K562 (cell line): ENCODE data around the gene TNFSF4.

Experiments
- EP300 ChIP-seq: IDR thresholded peaks from 2 replicates; pipeline ENCODE4 v1.6.1; 2012; ENCODE audit warnings: low read length, improper control_type of control experiment
- EZH2 ChIP-seq: IDR thresholded peaks from 2 replicates; pipeline ENCODE4 v1.6.1; 2012; ENCODE audit warnings: low read depth, mild to moderate bottlenecking, inconsistent platforms, low read length, borderline replicate concordance
- JUN ChIP-seq, 2 experiments: sonication (generic) in 1 of 2; formaldehyde crosslinking in 1 of 2; IDR thresholded peaks; 2 replicates each; pipeline versions ENCODE4 v1.6.1 to v1.8.0; 2012 to 2022; ENCODE audit warnings: borderline replicate concordance in 2 of 2, mild to moderate bottlenecking in 2 of 2, improper control_type of control experiment in 1 of 2, low read depth in 1 of 2, low read length in 1 of 2, missing genetic modification reagents in 1 of 2
- SIN3A ChIP-seq, 2 experiments: fragments of 150-350 bp in 1 of 2; IDR thresholded peaks; 2 replicates each; pipeline ENCODE4 v1.6.1; 2011 to 2016; ENCODE audit warnings: borderline replicate concordance in 2 of 2, low read depth in 2 of 2, low read length in 2 of 2, mild to moderate bottlenecking in 2 of 2, moderate library complexity in 2 of 2; ENCODE audit not compliant: control insufficient read depth in 1 of 2
- SMAD1 ChIP-seq: fragments of 150-350 bp; IDR thresholded peaks from 2 replicates; pipeline ENCODE4 v1.6.1; 2014; ENCODE audit warnings: low read length, low read depth; ENCODE audit not compliant: partially characterized antibody

DNA sequence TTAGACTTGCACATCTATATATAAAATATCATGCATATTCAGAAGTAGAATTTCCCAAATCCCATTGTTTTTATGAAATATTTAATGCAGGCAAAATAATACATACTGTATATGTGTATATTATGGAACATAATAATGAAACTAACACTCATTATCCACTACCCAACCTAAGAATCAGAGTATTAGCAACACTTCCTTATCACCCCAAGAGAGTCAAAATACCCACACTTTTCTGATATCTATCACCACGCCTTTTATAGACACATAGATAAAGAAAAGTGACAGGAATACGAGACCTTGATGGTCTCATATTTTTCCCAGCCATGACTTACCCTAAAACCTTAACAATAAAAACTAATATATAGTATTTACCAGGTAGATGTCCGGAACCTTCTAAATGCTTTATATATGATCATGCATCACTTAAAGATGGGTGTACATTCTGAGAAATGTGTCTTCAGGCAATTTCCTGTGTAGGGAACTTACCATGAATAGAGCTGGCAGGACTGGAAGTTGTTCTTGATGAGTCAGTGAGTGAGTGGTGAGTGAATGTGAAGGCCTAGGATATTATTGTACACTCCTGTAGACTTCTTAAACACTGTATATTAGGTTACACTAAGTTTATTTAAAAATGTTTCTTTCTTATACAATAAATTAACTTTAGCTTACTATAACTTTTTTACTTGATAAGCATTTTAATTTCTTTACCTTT is 45.5 kb downstream of the TNFSF4 start:
- no peak for TF ChIP-seq EP300
- TF ChIP-seq SMAD1: no peak
- no peak for TF ChIP-seq SIN3A (IDR thresholded peaks at IDR 0.05; ENCODE audit: borderline replicate concordance in 2 of 2, control insufficient read depth in 1 of 2, low read depth in 2 of 2, low read length in 2 of 2)
- no peak for TF ChIP-seq JUN (IDR thresholded peaks at IDR 0.05; ENCODE audit: borderline replicate concordance, low read depth, low read length)
- no peak for TF ChIP-seq JUN (CRISPR knock-in tag; IDR thresholded peaks at IDR 0.05; ENCODE audit: borderline replicate concordance)
- no peak for TF ChIP-seq EZH2
